ENCODE data around the gene SLC30A2. TPM values are rescaled to one million over a fixed set of nuclear protein-coding genes. Genes with fewer than 3 reads are reported as not detected.

The SLC30A2 gene
- total and polyA plus RNA-seq, 4 donors, result under 0.01 to 0.12 (median 0.05) TPM; not detected in 1

DNA sequence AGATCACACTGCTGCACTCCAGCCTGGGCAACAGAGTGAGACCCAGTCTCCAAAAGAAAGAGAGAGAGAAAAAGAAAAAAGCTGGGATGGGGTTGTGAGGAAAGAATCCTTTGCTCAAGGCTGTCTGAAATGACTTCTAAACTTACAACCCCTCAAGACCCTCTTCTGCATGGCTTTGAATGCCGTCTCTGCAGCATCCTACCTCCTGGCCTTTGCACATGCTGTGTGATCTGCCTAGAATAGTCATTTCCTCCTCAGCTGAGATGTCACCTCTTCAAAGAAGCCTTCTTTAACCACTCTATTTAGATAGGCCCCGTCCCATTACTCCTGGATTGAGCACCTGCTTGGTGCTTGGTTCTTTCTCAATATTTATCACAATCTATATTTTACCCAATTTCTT, 38.9 kb upstream of the SLC30A2 start:
- H3K9me3 ChIP-seq (ENCODE audit: control insufficient read depth in 4 of 4, low read length in 3 of 4), result no peaks in the 10 kb centered on the region
- 88% methylated on average over 2 of the region's 2 CpGs for WGBS
- no peaks in the 10 kb centered on the region for H3K36me3 ChIP-seq (ENCODE audit: control insufficient read depth in 4 of 4, insufficient read depth in 3 of 4, low read depth in 1 of 4, low read length in 3 of 4)
- no peak overlapping the region for H3K9ac ChIP-seq (ENCODE audit: low read depth in 1 of 2, low read length in 2 of 2)
- no peak overlapping the region for H3K4me3 ChIP-seq (ENCODE audit: low read depth in 1 of 3, low read length in 3 of 3)
- TF ChIP-seq, protein P1, sequence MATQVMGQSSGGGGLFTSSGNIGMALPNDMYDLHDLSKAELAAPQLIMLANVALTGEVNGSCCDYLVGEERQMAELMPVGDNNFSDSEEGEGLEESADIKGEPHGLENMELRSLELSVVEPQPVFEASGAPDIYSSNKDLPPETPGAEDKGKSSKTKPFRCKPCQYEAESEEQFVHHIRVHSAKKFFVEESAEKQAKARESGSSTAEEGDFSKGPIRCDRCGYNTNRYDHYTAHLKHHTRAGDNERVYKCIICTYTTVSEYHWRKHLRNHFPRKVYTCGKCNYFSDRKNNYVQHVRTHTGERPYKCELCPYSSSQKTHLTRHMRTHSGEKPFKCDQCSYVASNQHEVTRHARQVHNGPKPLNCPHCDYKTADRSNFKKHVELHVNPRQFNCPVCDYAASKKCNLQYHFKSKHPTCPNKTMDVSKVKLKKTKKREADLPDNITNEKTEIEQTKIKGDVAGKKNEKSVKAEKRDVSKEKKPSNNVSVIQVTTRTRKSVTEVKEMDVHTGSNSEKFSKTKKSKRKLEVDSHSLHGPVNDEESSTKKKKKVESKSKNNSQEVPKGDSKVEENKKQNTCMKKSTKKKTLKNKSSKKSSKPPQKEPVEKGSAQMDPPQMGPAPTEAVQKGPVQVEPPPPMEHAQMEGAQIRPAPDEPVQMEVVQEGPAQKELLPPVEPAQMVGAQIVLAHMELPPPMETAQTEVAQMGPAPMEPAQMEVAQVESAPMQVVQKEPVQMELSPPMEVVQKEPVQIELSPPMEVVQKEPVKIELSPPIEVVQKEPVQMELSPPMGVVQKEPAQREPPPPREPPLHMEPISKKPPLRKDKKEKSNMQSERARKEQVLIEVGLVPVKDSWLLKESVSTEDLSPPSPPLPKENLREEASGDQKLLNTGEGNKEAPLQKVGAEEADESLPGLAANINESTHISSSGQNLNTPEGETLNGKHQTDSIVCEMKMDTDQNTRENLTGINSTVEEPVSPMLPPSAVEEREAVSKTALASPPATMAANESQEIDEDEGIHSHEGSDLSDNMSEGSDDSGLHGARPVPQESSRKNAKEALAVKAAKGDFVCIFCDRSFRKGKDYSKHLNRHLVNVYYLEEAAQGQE (IDR thresholded peaks at IDR 0.05), result no peak
- no peak for TF ChIP-seq EGR1 (IDR thresholded peaks at IDR 0.05; ENCODE audit: low read depth in 2 of 2)
- no peak for TF ChIP-seq RXRA (IDR thresholded peaks at IDR 0.05)
- no peak for TF ChIP-seq HNF4G (IDR thresholded peaks at IDR 0.05)
- TF ChIP-seq FOXA1 (IDR thresholded peaks at IDR 0.05), result no peak
- TF ChIP-seq NR2F2 (IDR thresholded peaks at IDR 0.05), result no peak
- TF ChIP-seq YY1 (IDR thresholded peaks at IDR 0.05), result no peak
- TF ChIP-seq SP1 (IDR thresholded peaks at IDR 0.05), result no peak
- TF ChIP-seq, protein P2, sequence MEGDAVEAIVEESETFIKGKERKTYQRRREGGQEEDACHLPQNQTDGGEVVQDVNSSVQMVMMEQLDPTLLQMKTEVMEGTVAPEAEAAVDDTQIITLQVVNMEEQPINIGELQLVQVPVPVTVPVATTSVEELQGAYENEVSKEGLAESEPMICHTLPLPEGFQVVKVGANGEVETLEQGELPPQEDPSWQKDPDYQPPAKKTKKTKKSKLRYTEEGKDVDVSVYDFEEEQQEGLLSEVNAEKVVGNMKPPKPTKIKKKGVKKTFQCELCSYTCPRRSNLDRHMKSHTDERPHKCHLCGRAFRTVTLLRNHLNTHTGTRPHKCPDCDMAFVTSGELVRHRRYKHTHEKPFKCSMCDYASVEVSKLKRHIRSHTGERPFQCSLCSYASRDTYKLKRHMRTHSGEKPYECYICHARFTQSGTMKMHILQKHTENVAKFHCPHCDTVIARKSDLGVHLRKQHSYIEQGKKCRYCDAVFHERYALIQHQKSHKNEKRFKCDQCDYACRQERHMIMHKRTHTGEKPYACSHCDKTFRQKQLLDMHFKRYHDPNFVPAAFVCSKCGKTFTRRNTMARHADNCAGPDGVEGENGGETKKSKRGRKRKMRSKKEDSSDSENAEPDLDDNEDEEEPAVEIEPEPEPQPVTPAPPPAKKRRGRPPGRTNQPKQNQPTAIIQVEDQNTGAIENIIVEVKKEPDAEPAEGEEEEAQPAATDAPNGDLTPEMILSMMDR (IDR thresholded peaks at IDR 0.05; ENCODE audit: low read depth, low read length, missing input control), result no peak
- no peak for TF ChIP-seq RAD21 (IDR thresholded peaks at IDR 0.05)
- no peak overlapping the region for H3K27ac ChIP-seq (ENCODE audit: low read depth in 1 of 2, low read length in 2 of 2)
- no peak for DNase-seq (ENCODE audit: low spot score)
- H3K27me3 ChIP-seq (ENCODE audit: control insufficient read depth in 4 of 4, insufficient read depth in 4 of 4, low read length in 3 of 4), result peaks cover 0 to 6% (median 0%) of the 10 kb centered on the region in 4 donors
- H3K4me1 ChIP-seq (ENCODE audit: control insufficient read depth in 4 of 4, insufficient read depth in 4 of 4, low read length in 3 of 4), result peaks cover 0 to 4% (median 1%) of the 10 kb centered on the region in 4 donors

DNA sequence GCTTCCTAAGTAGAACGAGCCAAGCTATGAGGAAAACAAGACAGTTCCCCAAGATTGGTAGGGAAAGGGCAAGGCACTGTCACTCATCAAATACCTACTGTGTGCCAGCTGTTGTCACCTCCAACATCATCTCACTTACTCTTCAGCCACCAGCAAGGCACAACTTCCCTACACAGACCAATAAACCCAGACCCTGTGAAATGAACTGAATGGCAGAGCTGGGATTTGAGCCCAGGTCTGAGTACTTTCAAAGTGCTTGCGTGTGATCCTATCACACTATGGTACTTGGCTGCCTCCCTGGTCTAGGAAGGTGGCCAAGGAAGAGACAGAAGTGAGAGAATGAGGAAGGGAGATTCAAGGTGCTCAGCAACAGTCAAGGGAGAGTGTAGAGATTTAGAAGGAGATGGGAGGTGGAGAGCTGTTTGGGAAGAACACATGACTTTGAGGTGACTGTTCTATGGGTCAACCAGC, 38.2 kb upstream of the SLC30A2 start:
- 71% methylated on average over 2 of the region's 2 CpGs for WGBS

GRCh38 chr1:26083208-26083607, 37.3 kb upstream of the SLC30A2 start:
- Histone ChIP-seq H3K36me3 (ENCODE audit: control insufficient read depth in 4 of 4, insufficient read depth in 3 of 4, low read depth in 1 of 4, low read length in 3 of 4) (no peaks in the 10 kb centered on the region), H3K4me1 (ENCODE audit: control insufficient read depth in 4 of 4, insufficient read depth in 4 of 4, low read length in 3 of 4) (peaks cover 0 to 8% (median 3%) of the 10 kb centered on the region in 4 donors), H3K27ac (ENCODE audit: low read depth in 1 of 2, low read length in 2 of 2) (no peak overlapping the region), H3K9ac (ENCODE audit: low read depth in 1 of 2, low read length in 2 of 2) (no peak overlapping the region), H3K27me3 (ENCODE audit: control insufficient read depth in 4 of 4, insufficient read depth in 4 of 4, low read length in 3 of 4) (peaks cover 0 to 6% (median 0%) of the 10 kb centered on the region in 4 donors), H3K4me3 (ENCODE audit: low read depth in 1 of 3, low read length in 3 of 3) (no peak overlapping the region), H3K9me3 (ENCODE audit: control insufficient read depth in 4 of 4, low read length in 3 of 4) (no peaks in the 10 kb centered on the region)
- 79% methylated on average over 5 of the region's 5 CpGs for WGBS
- no peak for DNase-seq (ENCODE audit: low spot score)
- TF ChIP-seq HNF4A (conservative IDR thresholded peaks at IDR 0.05) (no peak), RAD21 (IDR thresholded peaks at IDR 0.05) (no peak), JUND (IDR thresholded peaks at IDR 0.05) (no peak), NR2F2 (IDR thresholded peaks at IDR 0.05) (no peak), RXRA (IDR thresholded peaks at IDR 0.05) (no peak), ZBTB33 (IDR thresholded peaks at IDR 0.05) (no peak)
- TF ChIP-seq, protein P1 (IDR thresholded peaks at IDR 0.05), result no peak
- TF ChIP-seq, protein P2 (IDR thresholded peaks at IDR 0.05; ENCODE audit: low read depth, low read length, missing input control), result no peak

More for the DNA sequence above, 38.2 kb upstream of the SLC30A2 start:
- Histone ChIP-seq H3K36me3 (ENCODE audit: control insufficient read depth in 4 of 4, insufficient read depth in 3 of 4, low read depth in 1 of 4, low read length in 3 of 4) (no peaks in the 10 kb centered on the region), H3K4me3 (ENCODE audit: low read depth in 1 of 3, low read length in 3 of 3) (no peak overlapping the region), H3K9me3 (ENCODE audit: control insufficient read depth in 4 of 4, low read length in 3 of 4) (no peaks in the 10 kb centered on the region), H3K4me1 (ENCODE audit: control insufficient read depth in 4 of 4, insufficient read depth in 4 of 4, low read length in 3 of 4) (peaks cover 0 to 8% (median 3%) of the 10 kb centered on the region in 4 donors), H3K9ac (ENCODE audit: low read depth in 1 of 2, low read length in 2 of 2) (no peak overlapping the region), H3K27ac (ENCODE audit: low read depth in 1 of 2, low read length in 2 of 2) (no peak overlapping the region), H3K27me3 (ENCODE audit: control insufficient read depth in 4 of 4, insufficient read depth in 4 of 4, low read length in 3 of 4) (peaks cover 0 to 6% (median 0%) of the 10 kb centered on the region in 4 donors)
- DNase-seq (ENCODE audit: low spot score), result no peak
- TF ChIP-seq SP1 (IDR thresholded peaks at IDR 0.05), result no peak
